HG02642 (cell line): ENCODE measurements around the gene CTNNBL1.

ENCODE experiments used
- ATAC-seq: cut with Tn5 transposase; IDR thresholded peaks from one replicate; pipeline ENCODE4 v1.9.1; 2021; ENCODE audit warnings: mild to moderate bottlenecking; ENCODE audit not compliant: unreplicated experiment, poor library complexity

The CTNNBL1 gene

DNA sequence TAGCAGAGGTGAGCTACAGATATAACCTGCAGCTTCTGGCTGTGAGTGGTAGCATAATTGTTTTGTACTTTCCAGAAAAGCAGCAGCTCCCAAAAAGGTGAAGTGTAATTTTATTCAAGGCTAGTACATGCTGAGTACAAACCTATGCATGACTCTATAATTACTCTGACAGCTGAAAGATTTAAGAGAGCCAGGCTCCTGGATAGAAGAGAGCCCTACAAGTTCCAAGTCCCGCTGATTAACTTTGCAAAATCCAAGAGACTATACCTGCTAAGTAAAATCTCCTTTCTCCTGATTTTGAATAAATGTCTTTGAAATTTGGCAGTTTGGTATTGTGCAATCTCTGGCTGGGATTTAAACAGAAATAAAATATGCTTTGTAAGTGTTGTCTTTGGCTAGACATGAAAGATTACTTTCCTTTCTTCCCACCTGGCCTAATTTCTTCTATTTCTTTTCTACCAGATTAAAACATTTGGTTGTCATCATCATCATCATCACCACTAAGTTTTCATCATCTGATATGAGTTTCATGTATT, 79.5 kb downstream of the CTNNBL1 start:
- ATAC-seq = no peak

DNA sequence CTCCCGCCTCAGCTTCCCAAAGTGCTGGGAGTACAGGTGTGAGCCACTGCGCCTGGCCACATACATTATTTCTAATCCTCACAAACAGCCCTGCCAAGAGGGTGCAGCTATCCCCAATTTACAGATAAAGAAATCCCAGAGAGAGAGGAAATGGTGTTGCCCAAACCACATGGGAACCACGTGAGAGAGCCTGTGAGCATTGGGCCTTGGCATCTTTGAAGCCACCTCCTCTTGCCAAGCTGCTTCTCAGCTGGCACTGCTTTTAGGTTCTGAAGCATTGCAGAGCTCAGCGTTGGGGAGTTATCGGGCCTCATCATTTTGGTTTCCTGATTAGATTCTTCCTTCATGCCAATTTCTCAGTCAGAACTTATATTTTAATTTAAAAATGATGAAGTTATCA, 80.3 kb downstream of the CTNNBL1 start:
- no peak for ATAC-seq

DNA sequence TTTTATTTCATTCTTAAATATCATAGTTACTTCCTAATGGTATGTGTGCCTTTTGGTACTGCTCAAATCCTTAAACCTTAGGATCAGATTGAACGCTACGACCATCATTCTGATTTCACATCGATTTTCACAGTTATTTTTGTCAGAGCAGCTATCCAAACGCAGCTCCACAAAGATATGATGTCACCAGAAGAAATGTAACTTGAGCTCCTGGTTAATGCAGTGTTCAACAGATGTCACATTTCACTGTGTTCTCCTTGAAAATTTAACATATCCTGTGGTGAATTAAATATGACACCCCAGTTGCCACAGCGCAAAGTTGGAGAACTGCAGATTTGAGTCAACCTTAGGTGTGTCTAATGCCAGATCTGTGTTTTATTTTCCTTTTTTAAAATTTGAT, 81.4 kb downstream of the CTNNBL1 start:
- ATAC-seq = no peak

DNA sequence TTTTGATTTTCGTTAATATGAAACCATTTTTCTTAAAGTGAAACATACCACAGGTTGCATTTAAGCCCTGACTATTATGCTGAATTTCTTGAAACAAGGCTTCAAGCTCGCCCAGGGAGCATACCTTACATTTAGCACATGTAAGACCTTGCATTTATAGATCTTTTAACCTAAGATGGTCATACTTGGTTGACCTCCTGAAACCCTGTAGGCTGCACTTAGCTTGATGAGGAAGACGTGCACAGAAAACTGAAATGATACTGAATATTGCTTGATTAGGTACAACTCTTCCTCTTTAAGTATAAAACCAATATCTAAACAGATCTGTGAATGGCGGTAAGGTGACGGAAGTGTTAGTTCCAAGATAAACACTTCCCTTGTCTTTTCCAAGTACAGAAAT, 82.2 kb downstream of the CTNNBL1 start:
- ATAC-seq = no peak

DNA sequence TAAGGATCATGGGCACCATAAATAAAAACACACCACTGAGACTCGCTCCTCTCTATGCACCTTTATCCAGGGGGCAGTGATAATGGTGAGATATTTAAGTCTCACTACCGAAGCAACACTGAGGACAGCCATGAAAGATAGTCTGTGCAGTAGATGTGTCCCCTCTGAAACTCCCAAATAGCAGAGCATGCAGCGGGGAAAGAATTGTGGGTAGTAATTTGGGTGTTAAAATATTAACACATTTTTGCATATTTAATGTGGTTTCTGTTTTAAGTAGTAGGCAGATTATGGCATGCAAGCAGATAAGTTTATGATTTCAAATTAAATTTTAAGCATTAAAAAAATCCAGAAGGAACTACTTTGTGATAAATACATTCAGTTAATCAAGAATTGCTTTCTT, 82.7 kb downstream of the CTNNBL1 start:
- no peak for ATAC-seq

DNA sequence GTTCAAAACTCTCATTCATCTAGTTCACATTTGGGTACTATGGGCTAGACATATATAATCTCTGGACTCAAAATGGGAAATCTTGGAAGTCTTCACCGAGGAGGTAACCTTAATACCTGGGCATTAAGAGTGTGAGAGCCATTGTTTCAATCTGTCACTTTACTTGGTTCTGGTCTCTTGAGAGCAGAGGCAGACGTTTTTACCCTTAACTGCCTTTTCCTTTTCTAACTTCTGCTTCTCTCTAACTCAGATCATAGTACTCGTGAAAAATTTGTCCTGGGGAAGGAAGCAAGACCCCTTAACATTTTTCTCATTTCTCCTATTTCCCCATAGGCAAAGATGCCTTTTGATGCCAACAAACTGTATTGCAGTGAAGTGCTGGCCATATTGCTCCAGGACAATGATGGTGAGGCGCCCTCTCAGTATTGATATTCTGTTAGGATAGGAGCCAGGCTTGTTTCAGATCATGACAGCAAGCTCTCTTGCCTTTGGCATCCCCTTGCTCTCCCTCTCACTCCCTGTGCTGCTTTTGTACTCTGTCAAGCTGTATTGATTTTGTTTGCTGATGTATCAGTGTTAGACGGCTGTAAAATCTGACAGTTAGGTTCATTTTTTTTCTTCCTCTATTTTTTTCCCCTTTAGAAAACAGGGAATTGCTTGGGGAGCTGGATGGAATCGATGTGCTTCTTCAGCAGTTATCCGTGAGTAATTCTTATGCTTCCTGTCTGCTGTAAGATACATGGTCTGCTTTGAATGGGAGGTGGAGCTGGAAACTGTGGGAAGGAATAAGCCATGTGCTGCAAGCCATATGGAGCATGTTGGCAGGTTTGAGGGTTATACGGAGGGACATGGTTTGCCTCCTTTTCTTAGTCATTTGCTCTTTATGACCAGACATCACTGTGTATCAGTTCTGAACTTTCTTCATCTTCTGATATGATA, 83.5 kb downstream of the CTNNBL1 start:
- ATAC-seq = no peak

DNA sequence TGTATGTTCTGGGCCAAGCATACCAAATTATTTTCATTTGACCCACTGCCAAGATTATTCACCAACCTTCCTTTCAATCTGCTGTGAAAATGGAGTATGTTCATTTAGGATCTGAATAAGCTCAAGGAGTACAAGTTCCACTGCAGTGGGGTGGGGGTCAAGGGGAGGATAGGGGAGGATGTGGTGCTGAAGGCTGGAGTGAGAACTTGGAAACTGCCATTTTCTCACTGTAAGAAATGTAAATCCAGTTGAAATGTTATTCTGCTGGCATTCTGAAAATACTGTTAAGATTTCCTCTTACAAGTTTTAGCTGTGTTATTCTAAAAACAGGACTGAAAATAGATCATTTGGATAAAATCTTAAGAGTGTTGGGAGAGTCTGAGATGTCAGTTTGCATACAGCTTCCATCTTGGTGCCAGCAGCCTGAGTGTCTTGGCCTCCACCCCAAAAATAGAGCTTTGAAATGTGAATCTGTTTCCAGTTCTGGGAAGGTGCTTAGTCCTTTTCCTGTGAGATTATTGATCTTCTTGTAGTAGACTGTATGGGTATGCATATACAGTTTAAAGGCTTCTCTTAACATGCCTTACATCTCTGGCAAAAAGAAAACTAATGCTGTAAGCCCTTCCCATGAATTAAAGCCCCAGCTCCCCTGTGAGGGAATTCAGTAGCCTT, 84.3 kb downstream of the CTNNBL1 start:
- ATAC-seq = no peak

DNA sequence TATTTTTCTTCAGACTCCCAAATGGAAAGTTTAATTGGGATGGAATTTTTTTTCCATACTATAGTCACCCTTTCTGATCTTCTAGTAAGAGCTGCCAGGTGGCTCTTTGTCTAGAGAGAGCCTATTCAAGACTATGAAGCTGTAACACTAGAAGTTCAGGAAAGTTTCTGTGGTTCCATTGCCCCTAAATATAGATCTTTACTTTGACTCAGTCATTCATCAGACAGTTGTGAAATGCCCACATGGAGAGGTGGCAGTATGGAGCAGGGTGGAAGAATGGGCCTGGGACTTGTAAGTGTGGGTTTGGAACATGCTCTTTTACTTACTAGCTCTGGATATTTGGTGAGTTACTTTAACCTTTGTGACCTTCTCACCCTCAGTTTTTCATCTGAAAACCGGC, 87.8 kb downstream of the CTNNBL1 start:
- no peak for ATAC-seq

DNA sequence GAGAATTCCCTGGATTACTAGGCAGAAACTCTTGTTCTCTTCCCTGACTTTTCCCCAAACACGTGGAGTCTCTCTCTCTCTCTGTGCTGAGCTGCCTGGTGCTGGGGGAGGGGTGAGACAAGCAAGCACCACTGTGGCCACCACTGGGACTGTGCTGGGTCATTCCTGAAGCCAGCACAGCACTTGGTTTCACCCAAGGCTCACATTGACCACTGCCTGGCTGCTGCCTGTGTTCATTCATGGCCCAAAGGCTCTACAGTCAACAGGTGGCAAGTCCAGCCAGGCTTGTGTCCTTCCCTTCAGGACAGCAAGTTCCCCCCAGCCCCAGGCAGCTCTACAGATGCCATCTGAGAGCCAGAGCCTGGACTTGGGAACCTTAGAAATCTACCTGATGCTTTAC, 92.2 kb downstream of the CTNNBL1 start:
- no peak for ATAC-seq

DNA sequence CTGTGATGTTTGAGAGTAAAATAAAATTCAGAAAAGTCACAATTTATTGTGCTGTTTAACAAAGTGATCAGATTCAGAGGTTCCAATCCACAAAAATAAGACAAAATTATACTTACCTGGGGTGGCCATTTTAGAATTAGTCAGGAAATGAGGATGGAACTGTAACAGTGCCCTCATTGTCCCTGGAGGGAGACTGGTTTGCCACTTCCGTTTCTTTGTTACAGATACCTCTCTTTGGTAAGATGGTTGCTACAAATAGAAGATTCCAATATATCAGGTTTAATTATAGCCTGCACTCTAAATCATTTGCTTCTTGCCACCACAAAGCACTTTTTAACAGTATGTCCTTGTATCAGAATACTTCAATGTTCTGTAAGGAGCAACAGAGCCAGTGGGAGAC, 95.6 kb downstream of the CTNNBL1 start:
- ATAC-seq = no peak

DNA sequence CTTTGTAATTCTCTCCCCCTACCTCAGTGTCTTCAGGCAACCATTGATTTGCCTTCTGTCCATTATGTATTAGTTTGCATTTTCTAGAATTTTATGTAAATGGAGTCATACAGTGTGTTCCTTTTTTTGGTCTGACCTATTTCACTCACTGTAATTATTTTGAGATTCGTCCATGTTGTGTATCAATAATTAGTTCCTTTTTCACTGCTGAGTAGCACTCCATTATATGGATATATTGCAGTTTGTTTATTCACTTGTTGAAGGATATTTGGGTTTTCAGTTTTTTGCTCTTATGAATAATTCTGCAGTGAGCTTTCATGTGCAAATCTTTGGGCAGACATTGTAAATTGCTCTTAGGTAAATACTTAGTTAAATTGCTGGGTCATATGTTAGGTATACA, 97.1 kb downstream of the CTNNBL1 start:
- ATAC-seq = no peak

DNA sequence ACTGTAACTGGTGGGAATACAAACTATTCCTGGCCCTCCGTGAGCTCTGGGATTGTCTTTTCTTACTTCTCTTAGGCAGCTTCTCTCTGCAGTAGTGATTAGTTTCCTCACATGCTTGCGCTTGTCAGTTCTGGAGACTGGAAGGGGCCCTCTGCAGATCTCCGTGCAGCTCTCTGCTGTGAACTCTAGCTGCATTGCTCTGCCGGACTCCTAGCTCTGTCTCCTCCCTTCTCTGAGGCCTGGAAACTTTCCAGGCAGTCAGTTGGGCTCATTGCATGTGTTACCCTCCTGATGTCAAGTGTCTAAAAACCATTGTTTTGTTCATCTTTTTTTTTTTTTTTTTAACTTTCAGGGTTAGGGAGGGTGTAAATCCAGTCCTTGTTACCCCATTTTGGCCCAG, 102.3 kb downstream of the CTNNBL1 start:
- ATAC-seq = no peak

DNA sequence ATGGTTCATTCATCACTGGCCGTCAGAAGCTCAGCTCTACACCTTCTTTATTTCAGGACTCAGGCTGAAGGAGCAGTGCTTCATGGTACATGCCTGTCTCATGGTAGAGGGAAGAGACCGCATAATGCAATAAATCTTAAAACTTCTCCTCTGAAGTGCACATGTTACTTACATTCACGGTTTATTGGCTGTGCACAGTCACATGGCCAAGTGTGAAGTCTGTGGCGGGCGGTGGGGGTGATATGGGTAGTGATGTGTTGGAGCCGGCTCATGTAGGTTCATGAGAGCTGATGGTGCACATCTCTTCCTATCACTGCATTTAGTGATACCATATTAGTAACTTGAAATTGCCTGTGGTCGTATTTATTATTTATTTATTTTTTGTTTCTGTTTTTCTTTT, 102.9 kb downstream of the CTNNBL1 start:
- no peak for ATAC-seq

DNA sequence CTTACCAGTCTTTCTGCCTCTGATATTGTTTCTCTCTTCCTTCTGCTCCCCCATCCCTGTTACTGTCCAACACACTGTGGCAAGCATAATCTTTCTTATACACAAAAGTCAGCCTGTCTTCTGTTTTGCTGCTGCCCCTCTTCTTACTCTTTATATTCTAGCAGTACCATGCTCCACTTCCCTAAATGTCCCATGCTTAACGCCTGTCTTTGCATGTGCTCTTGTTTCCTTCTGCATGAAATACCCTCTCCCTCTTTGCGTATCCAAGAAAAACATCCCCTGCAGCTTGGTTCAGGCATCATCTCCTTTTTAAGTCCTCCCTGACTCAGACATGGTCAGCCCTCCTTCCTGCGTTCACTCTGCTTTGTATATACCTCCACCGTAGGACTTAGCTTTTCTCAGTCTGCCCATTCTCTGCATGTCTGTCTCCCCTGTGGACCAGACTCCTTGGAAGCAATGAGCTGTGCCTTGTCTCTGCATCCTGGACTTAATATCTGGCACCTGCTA, 103.9 kb downstream of the CTNNBL1 start:
- no peak for ATAC-seq

DNA sequence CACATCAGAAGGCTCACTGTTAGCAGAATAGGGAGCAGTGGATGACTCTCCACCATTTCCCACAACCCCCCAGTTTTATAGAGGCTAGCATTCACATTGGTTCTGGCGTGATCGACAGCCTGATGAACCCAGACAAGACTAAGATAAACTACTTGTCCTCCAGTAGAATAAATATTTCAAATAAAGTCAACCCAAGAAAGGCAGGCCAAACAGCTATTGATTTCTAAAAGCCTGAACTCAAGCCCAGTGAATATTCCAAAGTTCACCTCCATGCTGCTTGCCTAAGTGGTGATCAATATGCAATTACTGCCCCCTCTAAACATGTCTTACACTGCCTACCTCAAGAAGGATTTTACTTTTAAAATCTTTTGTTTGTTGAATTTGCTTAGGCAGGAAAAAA, 104.5 kb downstream of the CTNNBL1 start:
- ATAC-seq = no peak

DNA sequence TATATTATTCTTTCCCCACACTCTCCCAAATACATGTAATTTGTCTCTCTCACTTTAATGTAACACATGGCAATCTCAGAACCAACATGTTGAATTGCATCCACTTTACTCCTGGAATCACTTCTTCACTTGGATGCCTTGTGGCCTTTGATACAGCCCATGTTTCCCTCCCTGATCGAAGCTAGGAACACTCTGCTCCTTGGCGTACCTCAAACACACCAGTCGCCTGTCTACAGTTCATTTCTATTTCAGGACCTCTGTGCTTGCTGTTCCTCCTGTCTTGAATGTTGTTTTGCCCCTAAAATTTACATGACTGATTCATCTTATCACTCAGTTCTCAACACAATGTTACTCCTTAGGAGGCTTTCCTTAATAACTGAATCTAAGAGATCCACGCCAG, 106.8 kb downstream of the CTNNBL1 start:
- no peak for ATAC-seq

DNA sequence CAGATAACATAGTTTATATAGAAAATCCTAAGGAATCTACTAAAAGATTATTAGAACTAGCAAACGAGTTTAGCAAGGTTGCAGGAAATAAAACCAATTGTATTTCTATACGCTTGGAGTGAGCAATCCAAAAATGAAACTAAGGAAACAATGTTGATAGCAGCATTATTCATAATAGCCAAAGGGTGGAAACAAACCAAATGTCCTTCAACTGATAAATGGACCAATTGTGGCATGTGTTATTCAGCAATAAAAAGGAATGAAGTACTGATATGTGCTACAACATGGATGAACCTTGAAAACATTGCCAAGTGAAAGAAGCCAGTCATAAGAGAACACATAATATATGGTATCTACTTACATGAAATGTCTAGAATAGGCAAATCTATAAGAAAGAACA, 108.1 kb downstream of the CTNNBL1 start:
- no peak for ATAC-seq

DNA sequence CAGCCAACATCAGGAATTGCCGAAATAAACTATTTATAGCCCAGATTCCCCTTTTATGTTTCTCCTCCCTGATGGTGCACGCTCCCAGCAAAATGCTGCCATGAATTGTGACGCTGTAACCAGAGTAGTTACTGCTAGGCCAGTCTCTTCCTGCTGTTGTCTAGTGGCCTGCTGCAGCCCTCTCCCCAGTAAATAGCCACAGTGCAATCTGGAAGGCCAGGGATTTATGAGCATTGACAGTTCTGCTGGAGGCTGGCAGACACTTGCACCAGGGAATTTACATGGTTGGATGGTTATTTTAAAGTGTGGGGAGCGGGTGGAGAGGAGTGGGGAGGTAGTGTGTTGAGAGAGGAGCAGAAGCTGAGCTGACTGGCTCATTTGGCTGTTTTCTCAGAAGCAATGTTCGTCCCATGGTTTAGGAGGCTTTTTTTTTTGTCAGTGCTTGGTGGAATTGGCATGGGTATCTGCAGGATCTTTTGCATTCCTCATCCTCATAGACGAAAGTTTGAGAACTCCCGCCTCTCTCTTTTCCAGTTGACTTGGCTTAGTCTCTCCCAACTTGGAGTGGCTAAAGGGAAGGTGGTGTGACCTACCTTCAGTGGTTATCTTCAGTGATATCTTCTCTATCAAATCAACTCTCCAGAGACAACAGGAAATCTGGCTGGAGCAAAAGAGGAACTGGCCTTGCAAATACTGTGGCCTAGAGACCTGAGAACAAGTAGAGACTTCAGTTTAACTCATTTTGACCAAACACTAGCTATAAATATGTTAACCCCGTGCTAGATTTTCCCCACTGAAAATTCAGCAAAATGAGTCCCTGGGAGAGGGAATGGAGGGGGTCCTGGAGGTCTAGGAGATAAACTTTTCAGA, 109.8 kb downstream of the CTNNBL1 start:
- ATAC-seq = peak; percentile 34

DNA sequence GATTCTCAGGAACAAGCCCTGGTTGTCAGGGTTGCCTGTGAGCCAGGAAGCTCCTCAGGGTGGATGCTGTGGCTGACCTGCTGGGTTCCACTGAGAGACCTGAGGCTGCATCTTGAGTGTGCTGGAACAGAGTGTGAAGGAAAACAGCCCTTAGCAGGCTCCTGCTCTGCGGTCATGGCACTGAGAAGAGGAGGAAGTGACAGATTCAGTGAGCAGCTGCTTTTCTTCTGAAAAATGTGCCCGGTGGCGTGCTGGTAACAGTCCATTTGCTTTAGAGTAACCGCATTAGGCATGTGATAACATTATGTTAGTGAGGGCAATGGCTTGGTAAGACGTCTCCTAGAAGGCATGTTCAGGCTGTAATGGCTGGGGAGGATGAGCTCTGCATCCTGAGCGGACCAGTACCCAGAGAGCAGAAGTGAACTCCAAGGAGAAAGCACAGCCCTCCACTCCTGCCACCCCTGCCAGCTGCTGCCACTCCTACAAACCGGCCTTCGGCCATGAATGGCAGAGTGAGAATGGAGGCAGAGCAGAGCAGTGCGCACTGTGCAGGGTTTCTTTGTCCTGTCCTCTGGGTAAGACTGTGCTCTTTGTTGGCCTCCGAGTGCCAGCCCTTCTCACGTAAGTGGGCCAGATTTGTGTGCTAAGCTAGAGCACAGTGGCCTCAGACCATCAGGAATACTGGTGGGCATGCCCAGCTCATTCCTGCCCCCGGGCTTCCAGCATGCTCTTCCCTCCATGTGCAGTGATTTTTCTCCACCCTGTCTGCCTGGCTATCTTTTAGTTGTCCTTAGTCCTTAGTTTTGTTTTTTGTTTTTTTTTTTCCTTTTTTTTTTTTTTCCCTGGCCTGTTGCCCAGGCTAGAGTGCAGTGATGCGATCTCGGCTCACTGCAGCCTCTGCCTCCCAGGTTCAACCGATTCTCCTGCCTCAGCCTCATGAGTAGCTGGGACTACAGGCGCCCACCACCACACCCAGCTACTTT, 111.0 kb downstream of the CTNNBL1 start:
- ATAC-seq = peak; percentile 76
